ENCODE measurements around the gene ADARB1.

Gene ADARB1

GRCh38 chr21:45146306-45146705 is 71.9 kb downstream of the ADARB1 start:
- no peak for DNase-seq (ENCODE audit: insufficient read length, low spot score)
- no peak for FAIRE-seq

GRCh38 chr21:45146801-45147200 is 72.4 kb downstream of the ADARB1 start:
- DNase-seq (ENCODE audit: insufficient read length, low spot score) (no peak), FAIRE-seq (no peak)

DNA sequence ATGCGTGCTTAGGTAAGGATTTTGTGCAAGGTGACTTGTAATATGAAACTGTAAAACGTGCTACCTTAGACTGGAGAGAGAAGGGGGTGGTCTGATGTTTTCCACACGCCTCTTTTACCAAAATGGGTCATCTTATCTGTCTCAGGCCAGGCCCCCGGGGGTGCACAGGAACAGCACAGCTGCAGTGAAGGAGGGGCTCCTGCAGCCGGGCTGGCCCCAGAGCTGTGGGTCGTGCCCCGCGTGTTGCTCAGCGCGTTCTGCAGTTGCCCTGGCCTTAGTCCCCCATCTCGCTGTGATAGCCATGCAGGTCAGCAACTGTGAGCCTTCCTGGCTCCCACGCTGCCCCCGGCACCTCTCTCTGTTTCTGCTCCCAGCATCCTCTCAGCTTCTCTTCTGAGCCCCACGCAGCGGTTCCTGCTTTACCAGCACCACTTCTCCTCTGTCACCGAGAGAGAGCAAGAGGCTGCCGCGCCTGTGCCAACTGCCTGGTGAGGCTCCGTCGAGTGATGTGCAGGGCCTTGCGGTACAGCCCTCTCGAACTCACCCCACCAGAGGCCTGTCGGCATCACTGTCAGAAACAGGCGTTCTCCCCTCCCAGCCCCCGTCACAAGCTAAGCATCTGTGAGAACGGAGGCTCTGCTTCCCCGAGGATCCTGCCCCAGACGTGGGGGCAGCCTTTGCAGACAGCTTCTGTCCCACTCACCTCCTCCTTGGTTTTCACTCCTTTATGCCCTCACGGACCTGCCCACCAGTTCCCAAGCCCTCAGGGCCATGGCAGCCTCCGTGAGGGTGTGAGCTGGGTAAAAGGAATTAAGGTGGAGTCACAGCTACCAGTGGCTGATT is 73.3 kb downstream of the ADARB1 start:
- DNase-seq (ENCODE audit: insufficient read length, low spot score) (no peak), FAIRE-seq (no peak)

DNA sequence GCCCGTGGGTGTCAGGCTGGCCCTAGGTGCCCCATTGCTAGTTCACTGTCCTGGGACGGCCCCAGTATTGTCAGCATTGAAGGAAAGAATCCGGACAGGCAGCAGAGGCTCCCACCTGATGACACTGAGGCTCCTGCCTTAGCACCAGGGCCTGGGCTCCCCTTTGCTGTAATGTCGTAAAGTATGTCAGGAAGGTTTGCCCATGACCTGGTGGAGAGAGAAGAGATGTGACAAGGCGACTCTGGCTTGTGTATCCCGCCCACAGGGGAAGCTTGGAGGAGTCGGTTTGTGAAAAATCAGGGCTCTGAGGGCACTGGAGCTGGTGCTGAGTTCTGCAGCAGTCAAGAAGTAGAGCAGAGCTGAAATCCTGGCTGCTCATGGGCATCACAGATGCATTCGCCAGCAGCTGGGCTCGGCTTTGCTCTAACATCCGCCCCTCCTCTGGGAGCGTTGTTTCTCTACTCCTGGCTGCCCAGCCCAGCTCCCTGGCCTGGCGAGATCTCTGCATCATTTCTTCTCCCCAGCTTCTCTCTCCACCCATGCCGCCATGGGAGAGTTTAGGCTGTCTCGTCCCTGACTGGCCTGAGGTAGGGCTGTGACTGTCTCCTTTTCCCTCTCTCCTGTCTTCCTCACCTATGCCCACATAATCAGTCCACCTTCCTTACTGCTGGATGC is 74.1 kb downstream of the ADARB1 start:
- FAIRE-seq (no peak), DNase-seq (ENCODE audit: insufficient read length, low spot score) (no peak)

- DNase-seq (ENCODE audit: insufficient read length, low spot score) (no peak), FAIRE-seq (no peak)
Measured at GRCh38 chr21:45149021-45149420, 74.6 kb downstream of the ADARB1 start.

- DNase-seq (ENCODE audit: insufficient read length, low spot score) (no peak), FAIRE-seq (no peak)
Measured at GRCh38 chr21:45150638-45151131, 76.3 kb downstream of the ADARB1 start.

DNA sequence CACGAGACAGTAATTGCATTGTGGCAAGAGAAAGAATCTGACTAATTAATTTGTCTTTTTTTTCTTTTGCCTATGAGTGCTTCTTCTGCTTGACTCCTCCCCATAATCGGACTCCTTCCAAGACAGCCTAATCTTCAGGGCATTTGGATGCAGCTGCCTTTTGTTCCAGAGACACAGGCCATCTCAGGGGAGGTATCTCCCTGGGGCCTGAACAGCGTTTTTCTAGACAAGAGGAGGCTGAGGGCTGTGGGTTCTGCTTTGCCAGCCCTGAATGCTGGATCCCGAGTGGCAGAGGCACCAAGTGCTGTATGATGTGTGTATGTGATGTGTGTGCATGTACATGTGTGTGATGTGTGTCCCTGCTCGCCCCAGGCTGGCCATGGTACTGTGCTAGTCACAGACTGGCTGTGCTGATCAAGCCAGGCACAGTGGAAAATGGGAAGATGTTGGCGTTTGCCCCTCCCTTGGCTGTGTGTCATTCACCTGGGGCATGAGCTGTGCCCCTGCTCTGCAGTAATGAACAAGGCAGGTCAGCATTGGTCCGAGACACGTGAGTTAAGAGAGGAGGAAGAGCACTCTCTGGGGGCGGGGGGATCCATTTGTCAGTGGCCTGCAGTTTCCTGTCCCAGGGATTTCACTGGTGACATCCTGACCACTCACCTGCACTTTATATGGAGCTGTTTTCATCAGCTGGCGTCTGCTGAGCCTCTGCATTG is 77.2 kb downstream of the ADARB1 start:
- no peak for DNase-seq (ENCODE audit: insufficient read length, low spot score)
- peak; percentile 16 for FAIRE-seq

DNA sequence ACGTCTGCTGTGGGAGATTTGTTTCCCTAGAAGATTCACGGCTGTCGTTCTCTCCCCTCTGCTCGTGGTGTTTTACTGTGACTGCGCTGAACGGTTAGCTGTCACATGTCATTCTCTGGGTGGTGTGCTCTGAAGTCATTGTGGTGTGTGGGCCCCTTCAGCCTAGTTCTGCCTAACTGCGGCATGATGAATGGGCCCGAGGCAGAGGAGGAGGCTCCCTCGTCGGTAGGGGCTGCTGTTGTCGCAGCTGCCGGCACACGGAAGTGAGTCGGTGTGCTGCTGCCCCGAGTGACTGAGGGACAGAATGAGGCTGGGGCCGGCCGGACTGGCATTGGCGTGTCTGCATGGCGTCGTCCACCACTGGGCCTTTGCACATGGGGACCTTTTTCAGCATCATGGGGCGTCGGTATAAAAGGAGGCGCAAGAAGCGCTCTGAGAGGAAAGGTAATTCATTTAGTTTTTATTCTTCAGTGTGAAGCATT is 77.9 kb downstream of the ADARB1 start:
- FAIRE-seq (no peak), DNase-seq (ENCODE audit: insufficient read length, low spot score) (no peak)

DNA sequence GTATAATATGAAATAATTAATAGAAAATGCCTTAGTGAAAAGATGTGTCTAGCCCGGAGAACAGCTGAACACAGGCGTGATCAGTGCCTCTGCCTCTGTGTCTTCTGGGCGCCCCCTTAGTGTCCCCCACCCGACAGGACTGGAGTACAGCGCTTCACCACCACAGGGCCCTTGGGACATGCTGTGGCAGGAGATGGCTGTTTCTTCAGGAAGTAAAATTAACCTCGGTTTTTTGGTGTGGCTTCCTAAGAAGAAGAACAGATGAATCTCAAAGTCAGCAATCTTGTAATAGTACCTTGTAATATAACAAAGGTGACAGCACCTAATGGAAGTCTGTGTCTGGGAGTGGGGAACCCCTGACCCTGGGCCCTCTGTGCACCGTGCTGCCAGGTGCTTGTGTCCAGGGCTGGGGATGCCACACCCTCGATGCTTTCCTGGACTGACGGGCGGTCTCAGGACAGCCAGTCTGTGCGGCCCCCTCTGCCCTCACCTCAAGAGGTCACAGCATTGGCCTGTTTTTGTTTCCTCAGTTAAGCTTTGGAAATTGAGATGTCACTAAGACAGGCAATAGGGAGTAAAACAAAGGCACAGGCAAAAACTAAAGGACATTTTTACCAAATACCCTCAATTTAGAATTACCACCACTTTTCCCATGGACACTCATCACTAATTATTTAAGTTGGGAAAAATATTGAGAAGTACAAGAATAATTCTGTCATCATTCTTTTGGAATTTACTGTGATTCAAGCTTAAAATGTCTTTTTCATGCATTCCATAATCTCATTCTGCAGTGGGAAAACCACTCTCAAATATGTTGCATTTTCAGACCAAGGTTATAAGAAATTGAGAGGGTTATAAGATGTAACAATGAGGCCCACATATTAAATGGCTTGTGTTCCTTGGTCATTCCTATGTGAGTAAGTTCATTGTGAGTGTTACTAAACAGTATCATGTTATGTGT is 79.3 kb downstream of the ADARB1 start:
- FAIRE-seq (no peak), DNase-seq (ENCODE audit: insufficient read length, low spot score) (no peak)

DNA sequence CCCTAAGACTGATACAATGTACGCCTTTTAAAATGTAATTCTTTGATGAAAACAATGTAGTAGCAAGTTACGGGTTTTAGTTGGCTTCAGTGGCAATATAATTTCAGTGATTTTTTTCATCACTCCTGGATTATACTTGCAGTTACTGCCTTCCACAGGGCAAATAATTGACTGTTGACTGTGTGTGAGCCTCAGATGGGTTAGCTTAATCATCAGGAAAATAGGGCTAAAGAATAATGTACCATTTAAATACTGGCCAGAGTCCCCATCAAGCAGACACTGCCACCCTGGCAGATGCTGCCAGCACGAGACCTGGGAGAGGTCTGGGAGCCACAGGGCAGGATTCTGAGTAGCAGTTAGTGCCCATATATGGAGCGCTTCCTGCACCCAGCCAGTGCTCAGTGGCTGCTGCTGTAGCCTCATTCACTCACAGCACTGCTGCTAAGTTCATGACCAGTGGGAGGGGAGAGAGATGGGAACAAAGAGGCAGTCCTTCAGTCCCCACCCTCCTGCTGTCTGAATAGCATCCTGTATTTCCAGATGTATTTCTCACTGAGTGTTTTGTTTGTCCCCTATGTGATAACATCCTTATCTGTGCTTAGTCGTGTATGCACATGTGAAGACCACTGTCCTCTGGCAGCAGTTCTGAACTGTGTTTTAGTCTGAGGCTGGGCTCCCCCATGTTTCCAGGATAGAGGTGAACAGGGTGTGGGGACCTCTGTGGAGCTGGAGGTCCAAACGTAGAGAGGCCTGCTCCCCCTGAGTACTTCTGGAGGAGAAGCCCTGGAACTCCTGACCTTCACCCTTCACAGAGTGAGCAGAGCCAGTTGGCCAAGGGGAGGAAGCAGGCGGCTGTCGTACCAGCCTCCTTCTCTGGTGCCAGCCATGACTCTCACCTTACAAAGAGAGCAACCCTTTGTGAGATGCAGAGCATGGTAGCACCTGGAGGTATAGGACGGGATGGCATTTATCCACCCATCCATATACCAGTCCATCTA is 80.4 kb downstream of the ADARB1 start:
- DNase-seq (ENCODE audit: insufficient read length, low spot score) (no peak), FAIRE-seq (peak; percentile 9)

GRCh38 chr21:45155910-45156309 is 81.5 kb downstream of the ADARB1 start:
- DNase-seq (ENCODE audit: insufficient read length, low spot score) (no peak), FAIRE-seq (no peak)

DNA sequence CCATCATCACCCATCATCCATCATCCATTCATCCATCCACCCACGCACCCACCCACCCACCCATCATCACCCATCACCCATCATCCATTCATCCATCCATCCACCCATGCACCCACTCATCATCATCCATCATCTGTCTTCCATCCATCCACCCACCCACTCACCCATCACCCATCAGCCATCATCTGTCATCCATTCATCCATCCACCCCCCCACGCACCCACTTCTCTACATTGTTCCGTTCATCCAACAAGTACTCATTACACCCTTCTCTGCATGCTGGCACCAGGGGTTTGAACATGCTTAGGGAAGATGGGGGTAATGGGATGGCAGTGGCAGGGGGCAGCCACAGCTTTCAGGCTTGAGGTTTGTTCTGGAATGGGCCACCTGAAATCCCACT is 82.1 kb downstream of the ADARB1 start:
- FAIRE-seq (no peak), DNase-seq (ENCODE audit: insufficient read length, low spot score) (no peak)

DNA sequence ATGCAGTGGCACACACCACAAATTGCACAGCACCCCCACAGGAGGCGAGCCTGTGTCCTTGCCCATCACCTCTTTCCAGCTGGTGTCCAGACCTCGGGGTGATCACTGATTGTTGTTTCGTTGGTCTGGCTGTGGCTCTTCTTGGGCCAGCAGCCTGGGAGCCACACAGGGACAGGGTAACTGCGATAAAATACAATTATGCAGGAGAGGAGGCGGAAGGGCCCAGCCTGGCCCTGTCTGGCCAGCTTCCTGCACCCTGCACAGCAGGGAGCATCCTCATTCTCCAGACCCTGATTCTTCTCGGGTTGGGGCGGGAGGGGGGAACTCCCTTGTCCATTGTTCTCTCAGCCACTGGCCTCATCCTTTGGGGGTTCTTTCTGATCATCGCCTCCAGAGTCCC is 83.6 kb downstream of the ADARB1 start:
- no peak for DNase-seq (ENCODE audit: insufficient read length, low spot score)
- FAIRE-seq, result no peak

- no peak for FAIRE-seq
- DNase-seq (ENCODE audit: insufficient read length, low spot score), result no peak
Measured at GRCh38 chr21:45158491-45159423, 84.4 kb downstream of the ADARB1 start.

DNA sequence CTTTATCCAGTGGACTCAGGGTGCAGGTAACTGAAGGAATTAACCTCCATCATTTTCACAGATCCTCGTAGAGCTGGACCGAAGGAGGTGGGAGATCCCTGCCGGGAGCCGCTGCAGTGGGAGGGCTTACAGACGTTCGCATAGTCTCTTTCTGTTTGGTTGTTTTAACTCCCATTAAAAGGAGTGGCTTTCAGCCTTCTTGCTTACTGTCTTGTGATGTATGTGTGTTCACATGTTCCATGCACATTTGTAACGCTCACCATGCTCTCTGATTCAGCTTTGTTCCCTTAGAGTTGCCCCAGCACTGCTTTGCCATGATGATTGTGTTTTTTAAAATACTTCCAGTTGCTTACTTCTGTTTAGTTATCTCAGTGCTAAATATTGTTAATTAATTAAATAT is 85.8 kb downstream of the ADARB1 start:
- FAIRE-seq, result no peak
- no peak for DNase-seq (ENCODE audit: insufficient read length, low spot score)

GRCh38 chr21:45161038-45161945 is 86.9 kb downstream of the ADARB1 start:
- no peak for DNase-seq (ENCODE audit: insufficient read length, low spot score)
- no peak for FAIRE-seq

GRCh38 chr21:45162115-45162514 is 87.7 kb downstream of the ADARB1 start:
- FAIRE-seq, result no peak
- no peak for DNase-seq (ENCODE audit: insufficient read length, low spot score)

Data from HTR-8/SVneo (cell line).